ENCODE measurements around the gene TMCO4. TPM values are rescaled to one million over a fixed set of nuclear protein-coding genes. Genes with fewer than 3 reads are reported as not detected.

Gene TMCO4
- total RNA-seq, 4 donors from 2014 or later, result 16.1 to 36.2 (median 26.9) TPM

DNA sequence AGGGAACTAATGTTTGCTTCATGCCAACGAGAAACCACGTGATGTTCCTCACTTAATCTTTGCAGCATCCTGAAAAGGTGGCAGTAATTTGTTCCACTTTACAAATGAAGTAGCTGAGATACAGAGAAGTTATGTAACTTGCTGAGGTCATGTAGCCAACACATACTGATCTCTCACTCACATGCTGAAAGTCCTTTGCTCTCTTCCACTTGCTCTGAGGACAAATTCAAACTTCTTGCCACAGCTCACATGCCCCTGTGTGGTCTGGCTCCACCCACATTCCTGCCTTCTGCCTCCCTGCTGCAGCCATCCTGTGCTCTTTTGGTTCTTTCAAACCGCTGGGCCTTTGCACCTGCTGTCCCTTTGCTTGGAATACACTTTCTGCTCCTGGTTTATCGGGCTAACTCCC lies 55.4 kb downstream of the TMCO4 start:
- H3K27me3 ChIP-seq, result no peaks in the 10 kb centered on the region
- no peaks in the 10 kb centered on the region for H3K9me3 ChIP-seq
- TF ChIP-seq POLR2AphosphoS5 (IDR thresholded peaks at IDR 0.05) (no peak), EP300 (IDR thresholded peaks at IDR 0.05; ENCODE audit: low read depth) (no peak), POLR2A (IDR thresholded peaks at IDR 0.05) (no peak)
- TF ChIP-seq, protein P1, sequence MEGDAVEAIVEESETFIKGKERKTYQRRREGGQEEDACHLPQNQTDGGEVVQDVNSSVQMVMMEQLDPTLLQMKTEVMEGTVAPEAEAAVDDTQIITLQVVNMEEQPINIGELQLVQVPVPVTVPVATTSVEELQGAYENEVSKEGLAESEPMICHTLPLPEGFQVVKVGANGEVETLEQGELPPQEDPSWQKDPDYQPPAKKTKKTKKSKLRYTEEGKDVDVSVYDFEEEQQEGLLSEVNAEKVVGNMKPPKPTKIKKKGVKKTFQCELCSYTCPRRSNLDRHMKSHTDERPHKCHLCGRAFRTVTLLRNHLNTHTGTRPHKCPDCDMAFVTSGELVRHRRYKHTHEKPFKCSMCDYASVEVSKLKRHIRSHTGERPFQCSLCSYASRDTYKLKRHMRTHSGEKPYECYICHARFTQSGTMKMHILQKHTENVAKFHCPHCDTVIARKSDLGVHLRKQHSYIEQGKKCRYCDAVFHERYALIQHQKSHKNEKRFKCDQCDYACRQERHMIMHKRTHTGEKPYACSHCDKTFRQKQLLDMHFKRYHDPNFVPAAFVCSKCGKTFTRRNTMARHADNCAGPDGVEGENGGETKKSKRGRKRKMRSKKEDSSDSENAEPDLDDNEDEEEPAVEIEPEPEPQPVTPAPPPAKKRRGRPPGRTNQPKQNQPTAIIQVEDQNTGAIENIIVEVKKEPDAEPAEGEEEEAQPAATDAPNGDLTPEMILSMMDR (IDR thresholded peaks at IDR 0.05), result no peak
- intact Hi-C loops (cut with DNase I; ENCODE audit: low total_unique reads), result no loop called here
- no peak overlapping the region for H3K4me3 ChIP-seq
- 90 to 92% methylated on average over 4 of the region's 4 CpGs for WGBS, 2 donors (ENCODE audit: low coverage in 1 of 2)
- no peak overlapping the region for H3K27ac ChIP-seq
- DNase-seq, result no peak
- in situ Hi-C loops (cut with MboI; ENCODE audit: low pct_ligation_motif_present in 1 of 4, low pct_unique_long_range_greater_than_20kb in 1 of 4, low sequenced_read_pairs in 3 of 4), result no loop called here
- no peaks in the 10 kb centered on the region for H3K4me1 ChIP-seq
- H3K36me3 ChIP-seq, result peaks cover 0 to 11% (median 4%) of the 10 kb centered on the region in 4 donors

DNA sequence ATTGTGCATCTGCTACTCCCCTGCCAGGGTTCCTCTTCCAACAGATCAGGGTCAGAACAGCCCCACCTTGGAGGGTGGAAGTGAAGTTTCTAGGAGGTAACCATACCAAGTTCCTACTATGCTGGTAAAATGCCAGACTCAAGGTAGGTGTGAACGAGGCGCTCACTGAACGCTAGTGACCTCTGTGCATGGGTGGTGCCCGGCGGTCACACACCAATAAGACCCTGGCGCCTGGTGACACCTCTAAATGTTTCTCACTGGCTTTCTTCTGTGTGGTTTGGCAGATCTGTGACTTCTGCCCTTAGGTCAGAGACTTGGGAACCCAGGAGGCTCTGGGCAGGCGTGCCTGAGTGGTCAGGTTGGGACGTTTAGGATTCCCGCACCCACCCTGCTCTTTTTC lies 55.9 kb downstream of the TMCO4 start:
- WGBS, 2 donors (ENCODE audit: low coverage in 1 of 2), result 94% methylated on average over 9 of the region's 9 CpGs; no CpG with 5 or more reads in 1 of the 2 donors
- no peaks in the 10 kb centered on the region for H3K9me3 ChIP-seq
- no peak overlapping the region for H3K27ac ChIP-seq
- peaks cover 0 to 13% (median 6%) of the 10 kb centered on the region in 4 donors for H3K36me3 ChIP-seq
- no peak for TF ChIP-seq EP300 (IDR thresholded peaks at IDR 0.05; ENCODE audit: low read depth)
- TF ChIP-seq, protein P1 (IDR thresholded peaks at IDR 0.05), result no peak
- in situ Hi-C loops (cut with MboI; ENCODE audit: low pct_ligation_motif_present in 1 of 4, low pct_unique_long_range_greater_than_20kb in 1 of 4, low sequenced_read_pairs in 3 of 4) (no loop called here), intact Hi-C loops (cut with DNase I; ENCODE audit: low total_unique reads) (no loop called here)
- H3K27me3 ChIP-seq, result no peaks in the 10 kb centered on the region
- DNase-seq, result no peak
- no peaks in the 10 kb centered on the region for H3K4me1 ChIP-seq
- no peak overlapping the region for H3K4me3 ChIP-seq

DNA sequence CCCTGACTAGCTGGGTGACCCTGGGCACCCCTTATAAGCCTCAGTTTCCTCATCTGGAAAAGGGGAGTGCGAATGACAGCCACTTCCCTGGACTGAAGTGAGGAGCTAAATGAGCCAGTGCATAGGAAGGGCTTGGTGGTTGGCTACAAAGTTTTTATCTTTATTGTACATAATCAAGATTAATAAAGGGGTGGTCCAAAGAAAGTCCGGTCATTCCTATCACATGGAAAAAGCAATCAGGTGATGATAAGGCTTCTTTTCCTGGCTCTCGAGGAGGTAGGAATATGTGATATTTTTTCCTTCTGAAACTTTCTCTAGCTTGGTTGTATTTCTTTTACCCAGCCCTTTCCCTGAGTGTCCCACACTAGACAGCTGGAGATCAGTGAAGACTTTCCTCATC lies 56.5 kb downstream of the TMCO4 start:
- Histone ChIP-seq H3K27me3 (no peaks in the 10 kb centered on the region), H3K27ac (no peak overlapping the region), H3K4me1 (no peaks in the 10 kb centered on the region), H3K36me3 (peaks cover 0 to 14% (median 6%) of the 10 kb centered on the region in 4 donors), H3K4me3 (no peak overlapping the region), H3K9me3 (no peaks in the 10 kb centered on the region)
- in situ Hi-C loops (cut with MboI; ENCODE audit: low pct_ligation_motif_present in 1 of 4, low pct_unique_long_range_greater_than_20kb in 1 of 4, low sequenced_read_pairs in 3 of 4), result no loop called here
- TF ChIP-seq POLR2A (IDR thresholded peaks at IDR 0.05), result no peak
- TF ChIP-seq POLR2AphosphoS5 (IDR thresholded peaks at IDR 0.05), result no peak
- TF ChIP-seq, protein P1 (IDR thresholded peaks at IDR 0.05), result no peak
- TF ChIP-seq EP300 (IDR thresholded peaks at IDR 0.05; ENCODE audit: low read depth), result no peak
- DNase-seq, result no peak
- intact Hi-C loops (cut with DNase I; ENCODE audit: low total_unique reads), result no loop called here
- WGBS, 2 donors (ENCODE audit: low coverage in 1 of 2), result 83% methylated on average over 3 of the region's 3 CpGs; no CpG with 5 or more reads in 1 of the 2 donors

DNA sequence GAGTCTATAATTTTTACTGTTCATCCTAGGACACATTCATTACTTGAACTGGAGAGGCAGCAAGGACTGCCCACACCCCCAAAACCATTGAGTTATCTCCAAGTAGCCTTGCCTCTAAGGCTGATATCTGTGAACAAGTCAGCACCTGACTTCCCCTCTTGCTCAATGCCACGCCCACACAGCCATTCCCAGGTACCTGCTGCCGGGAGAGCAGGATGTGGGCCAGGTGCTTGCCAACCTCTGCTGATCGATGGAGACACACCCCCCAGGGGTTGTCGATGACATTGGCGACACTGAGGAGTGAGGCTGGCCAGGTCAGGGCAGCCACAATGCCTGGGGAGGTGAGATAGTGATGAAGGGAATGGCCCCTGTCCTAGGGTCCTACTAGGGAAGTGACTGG lies 60.1 kb downstream of the TMCO4 start:
- no peak for DNase-seq
- WGBS, 2 donors (ENCODE audit: low coverage in 1 of 2), result 91 to 100% methylated on average over 2 to 5 of the region's 5 CpGs
- peaks cover 0 to 12% (median 4%) of the 10 kb centered on the region in 4 donors for H3K4me1 ChIP-seq
- no peak overlapping the region for H3K27ac ChIP-seq
- TF ChIP-seq, protein P1 (IDR thresholded peaks at IDR 0.05), result no peak
- in situ Hi-C loops (cut with MboI; ENCODE audit: low pct_ligation_motif_present in 1 of 4, low pct_unique_long_range_greater_than_20kb in 1 of 4, low sequenced_read_pairs in 3 of 4), result no loop called here
- H3K4me3 ChIP-seq, result no peak overlapping the region
- H3K36me3 ChIP-seq, result peaks cover 0 to 8% (median 0%) of the 10 kb centered on the region in 4 donors
- H3K9me3 ChIP-seq, result no peaks in the 10 kb centered on the region
- intact Hi-C loops (cut with DNase I; ENCODE audit: low total_unique reads), result no loop called here
- no peaks in the 10 kb centered on the region for H3K27me3 ChIP-seq

Data from transverse colon (tissue), 4 donors.